Stimulated activated CD4-positive, alpha-beta T cell treated with anti-CD3 and anti-CD28 coated beads, Interleukin-2, amount 100 ng/mL, for 48 hours (primary cell): Measurements from ENCODE around the gene MPRIP.

Experiments used
- DNase-seq, 2 donors: peaks; one replicate each; pipeline ENCODE4 v3.0.0-alpha.2; 2020

Gene MPRIP

DNA sequence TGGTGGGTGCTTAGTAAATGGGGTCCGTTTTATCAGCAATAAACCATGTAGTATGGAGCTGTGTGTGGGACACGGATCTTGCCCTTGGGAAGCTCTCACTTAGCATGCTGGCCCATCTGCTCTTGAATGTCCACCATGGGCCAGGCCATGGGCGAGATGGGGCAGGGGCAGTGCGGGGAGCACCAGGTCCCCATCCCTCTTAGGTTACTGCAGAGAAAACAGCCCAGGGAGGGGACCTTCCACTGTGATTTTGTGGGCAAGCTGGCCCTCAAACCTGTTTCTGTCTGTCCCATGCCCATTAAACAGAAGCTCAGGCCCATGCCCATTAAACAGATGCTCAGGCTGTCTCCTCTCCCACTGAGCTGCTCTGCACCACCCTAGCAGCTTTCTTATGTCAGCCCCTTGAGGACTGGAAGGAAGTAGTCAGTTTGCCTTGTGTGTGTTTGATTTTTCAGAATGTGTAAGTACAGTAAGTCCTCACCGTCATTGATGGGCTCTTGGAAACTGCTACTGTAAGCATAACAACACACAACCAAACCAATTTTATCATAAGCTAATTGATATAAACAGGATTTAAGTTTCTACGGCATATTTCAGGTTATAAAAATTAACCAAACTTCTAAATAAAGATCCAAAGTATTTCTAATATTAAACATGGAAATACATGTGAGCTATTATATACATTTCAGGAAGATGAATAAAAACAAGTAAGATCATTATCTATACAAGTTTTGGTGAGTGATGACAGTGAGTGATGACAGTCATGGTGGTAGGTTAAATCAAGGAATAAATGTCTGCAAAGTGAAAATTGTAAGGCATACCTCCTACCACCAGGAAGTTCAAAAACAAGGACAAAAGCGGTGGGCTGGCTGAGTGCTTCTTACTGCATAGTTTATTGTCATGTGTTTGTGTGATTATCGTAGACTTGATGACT is 11.5 kb downstream of the MPRIP start:
- no peak for DNase-seq

DNA sequence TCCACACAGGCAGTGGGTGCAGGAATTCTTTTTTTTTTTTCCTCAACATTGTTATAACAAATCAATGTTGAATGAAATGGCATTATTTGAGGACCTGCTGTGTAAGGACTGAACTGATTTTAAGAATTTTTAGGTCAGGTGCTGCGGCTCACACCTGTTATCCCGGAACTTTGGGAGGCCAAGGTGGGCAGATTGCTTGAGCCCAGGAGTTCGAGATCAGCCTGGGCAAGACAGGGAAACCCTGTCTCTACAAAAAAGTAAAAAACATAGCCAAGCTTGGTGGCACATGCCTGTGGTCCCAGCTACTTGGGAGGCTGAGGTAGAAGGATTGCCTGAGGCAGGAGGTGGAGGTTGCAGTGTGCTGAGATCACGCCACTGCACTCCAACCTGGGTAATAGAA is 12.4 kb downstream of the MPRIP start:
- DNase-seq = no peak

DNA sequence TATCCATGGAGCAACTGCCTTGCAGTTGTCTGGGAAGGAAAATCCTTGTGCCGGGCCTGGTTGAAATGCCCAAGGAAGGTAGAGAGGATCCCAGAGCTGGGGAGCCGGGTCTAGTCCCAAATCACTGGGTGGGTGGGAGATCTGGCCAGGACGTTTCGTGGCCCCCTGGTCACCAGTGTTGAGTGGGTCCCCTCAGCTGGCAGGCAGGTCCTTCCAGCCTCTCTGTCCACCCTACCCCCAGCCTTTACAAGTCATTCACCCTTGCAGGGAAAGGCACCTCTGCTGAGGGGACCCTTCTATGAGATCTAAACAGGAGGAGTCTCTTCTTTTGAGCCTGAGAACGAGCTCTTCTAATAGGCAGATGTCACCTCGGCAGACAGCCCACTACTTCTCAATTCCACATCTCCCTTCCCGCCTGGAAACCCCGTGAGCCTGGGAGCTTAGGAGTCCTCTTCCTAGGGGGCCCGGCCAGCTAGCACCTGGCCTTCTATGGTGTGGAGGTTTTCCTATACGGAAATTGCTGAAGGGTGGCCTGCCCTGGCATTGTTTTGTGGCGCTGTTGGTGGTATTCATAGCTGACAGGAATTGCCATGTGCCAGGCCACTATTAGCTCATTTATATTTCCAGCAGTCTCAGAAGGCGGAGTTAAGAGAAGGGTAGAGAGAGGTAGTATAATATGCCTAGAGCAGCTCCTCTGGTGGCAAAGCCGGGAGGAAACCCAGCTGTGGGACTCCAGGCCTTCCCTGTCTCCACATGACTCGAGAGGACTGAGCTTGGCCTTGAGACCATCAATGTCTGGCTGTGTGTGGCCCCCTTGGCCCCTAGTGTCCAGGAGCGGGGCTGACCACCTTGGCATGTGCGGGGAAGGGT is 13.3 kb downstream of the MPRIP start:
- DNase-seq = no peak

DNA sequence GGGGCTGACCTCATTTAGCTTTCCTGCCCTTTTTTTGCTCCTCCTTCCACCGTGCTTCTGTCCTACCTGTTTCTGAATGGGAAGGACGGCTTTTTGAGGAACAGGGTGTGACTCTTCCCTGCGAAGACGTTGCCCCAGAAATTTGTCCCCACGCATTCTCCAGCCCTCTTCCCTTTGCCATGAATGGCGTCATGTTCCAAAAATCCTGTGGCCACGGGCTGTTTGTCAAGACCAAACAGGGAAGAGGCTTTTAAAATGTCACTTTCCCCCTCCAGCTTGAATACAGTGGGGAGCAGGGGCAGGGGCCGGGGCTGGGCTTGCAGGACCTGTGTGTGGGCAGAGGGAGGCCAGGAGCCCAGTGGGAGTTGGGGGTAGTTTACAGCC is 13.9 kb downstream of the MPRIP start:
- no peak for DNase-seq

DNA sequence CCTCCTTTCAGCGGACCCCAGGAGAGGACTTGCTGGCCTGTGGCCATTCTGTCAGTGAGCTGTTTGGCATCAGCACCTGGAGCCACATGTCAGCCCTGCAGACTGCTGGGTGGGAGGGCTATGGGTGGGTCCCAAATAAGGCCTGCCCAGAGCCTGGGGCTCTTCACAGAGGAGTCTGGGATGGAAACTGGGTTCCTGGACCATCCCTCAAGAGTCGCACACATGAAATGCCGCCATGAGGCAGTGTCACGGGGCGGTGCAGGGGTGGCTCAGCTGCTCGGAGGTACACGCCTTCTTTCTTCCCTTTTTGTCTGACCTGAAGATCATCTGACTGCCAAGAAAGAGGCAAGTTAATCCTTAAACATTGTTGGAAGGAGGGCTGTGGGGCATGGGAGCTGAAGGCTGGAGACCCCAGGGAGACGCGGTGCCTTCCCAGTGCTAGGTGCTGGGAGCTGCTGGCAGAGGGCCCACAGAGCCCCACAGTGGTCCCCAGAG is 14.8 kb downstream of the MPRIP start:
- DNase-seq = no peak

DNA sequence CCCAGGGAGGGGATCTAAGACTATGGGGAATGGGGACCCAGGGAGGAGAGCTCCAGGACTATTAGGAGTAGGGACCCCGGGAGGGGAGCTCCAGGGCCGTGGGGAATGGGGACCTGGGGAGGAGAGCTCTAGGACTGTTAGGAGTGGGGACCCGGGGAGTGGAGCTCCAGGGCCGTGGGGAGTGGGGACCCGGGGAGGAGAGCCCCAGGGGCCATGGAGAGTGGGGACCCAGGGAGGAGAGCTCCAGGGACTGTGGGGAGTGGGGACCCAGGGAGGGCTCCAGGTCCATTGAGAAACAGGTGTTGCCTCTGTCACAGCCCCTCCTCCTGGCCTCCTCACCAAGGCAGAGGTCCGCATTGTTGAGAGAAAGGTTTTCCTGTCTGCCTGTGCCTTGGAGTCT is 16.0 kb downstream of the MPRIP start:
- no peak for DNase-seq

DNA sequence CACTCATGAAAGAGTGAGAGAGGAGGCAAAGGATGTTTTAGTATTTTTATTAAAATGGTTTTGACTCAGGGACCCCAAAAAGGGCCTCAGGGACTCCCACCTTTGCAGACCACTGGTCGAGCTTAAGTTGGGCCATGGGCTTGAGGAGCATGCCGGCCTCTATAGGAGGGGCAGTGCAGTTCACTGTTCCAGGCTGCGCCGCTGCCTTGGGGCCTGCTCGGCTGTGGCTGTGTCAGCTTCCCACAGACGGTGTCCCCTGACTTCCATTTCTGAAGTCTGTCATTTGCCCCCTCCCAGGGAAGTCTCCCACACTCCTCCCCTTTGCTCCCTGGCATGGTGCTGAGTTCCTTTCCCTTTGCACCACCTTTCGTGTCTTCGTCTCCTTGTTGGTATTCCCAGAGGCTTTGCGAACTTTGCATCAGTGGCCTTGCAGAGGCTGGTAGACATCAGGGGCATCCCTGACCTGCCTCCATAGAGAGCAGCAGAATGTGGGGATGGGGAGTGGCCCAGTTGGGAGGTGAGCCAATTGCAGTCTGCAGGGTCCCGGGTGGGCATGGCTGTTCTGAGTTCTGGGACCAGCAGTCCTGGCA is 17.1 kb downstream of the MPRIP start:
- no peak for DNase-seq

DNA sequence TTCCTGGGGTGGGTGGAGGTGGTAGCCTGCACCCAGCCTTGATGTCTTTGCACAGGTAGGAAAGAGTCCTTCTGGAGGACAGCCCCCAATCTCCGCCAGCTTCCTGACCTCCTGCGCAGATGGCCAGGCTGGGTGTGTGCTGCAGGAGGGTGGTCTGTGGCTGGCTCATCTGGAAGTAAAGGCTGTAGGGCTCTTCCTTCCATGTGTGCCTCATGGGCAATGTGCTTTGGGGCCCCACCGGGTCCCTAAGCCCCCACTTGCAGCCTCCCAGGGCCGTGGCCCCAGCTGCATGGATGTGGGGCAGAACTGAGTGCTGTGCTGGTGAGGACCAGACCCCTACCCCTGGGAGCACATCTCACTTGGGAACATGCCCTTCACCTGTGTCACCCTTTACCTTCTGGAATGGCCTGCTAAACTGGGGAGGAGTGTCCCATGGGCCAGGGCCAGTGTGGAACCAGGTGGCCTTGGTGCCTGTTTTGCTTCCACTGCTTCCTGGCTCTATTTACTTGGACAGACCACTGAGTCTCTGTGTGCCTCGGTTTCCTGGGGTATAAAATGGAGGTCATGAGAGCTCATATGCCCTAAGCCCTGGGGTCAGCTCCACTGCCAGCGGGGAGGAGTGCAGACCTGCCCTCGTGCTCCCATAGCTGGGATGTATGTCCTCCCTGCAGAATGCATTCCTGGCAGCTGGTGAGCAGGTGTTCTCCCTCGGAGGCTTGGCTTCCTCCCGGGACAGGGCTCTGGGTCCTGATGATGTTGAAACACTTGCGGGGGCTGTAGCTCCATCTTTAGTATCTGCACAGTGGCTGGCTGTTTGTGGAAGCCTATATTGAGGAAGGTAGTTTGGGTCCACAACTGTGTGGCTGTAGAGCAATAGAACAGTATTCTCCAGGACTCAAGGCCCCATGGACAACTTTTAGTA is 18.0 kb downstream of the MPRIP start:
- no peak for DNase-seq

DNA sequence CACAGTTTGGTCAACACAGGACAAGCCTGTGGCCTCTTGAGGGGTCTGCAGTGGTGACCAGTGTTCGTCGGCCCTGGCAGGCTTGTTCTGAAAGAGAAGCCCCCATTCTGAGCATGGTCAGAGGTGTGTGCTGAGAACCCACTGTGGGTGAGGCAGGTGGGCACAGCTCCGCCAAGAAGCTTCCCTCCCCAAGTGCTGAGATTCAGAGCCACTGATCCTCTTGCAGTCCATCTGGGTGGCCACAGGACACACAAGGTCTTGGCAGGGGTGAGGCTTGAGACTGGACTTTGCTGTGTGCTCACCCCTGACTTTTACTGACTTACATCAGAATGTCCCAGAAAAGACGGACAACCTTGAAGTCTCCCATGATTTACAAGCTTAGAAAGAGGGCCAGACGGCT is 18.7 kb downstream of the MPRIP start:
- no peak for DNase-seq

DNA sequence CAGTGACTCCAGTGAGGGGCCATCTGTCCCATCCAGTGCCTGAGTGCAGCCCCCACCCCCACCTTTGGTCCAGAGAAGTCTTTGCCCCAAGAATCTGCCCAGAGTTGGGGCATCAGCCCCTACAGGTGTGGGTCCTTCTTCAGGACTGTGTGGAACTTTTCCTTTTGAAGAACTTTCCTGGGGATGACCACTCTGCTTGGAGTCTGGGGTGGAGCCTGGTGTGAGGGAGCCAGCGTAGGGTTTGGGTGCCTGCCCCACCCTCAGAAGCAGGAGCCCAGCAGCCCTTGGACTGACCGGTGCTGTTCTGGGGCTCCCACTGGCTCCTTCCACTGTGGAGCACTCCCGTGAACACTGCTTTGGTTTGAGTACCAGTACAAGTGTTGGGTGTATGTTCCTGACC is 19.3 kb downstream of the MPRIP start:
- no peak for DNase-seq

DNA sequence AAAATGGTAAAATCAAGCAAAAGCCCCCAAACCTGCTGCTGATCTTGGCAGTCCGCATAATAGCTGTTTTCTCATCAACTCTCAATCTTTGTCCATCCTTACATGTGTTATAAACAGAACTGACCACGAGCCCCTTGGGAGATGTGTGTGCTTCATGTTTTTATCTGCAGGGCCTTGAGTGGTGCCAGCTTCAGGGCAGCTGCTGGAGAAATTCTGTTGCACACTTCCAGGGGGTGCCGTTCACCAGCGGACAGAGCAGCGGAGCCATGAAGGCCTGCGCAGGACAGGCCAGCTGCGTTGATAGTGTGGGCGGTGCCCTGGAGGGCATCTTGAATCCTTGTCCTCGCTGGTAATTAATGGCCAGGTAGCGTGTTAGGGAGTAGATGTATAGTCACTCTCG is 20.1 kb downstream of the MPRIP start:
- DNase-seq = no peak

DNA sequence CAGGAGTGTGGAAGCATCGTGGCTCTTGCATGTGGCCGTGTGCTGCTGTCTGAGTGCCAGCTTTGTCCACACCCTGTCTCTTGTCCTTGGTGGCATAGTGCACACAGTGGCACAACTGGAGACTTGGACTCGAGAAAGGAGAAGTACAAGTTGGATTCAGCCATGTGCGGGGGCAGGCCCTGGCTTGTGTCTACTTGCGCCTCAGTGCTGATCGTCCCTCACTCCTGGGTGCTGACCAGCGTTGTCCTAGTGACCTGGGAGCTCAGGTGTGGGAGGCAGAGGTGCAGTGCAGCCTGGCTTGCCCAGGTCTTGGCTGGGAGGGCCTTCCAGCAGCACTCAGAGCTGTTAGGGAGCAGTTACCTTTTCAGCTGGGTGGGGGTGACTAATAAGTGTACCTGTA is 20.6 kb downstream of the MPRIP start:
- no peak for DNase-seq

DNA sequence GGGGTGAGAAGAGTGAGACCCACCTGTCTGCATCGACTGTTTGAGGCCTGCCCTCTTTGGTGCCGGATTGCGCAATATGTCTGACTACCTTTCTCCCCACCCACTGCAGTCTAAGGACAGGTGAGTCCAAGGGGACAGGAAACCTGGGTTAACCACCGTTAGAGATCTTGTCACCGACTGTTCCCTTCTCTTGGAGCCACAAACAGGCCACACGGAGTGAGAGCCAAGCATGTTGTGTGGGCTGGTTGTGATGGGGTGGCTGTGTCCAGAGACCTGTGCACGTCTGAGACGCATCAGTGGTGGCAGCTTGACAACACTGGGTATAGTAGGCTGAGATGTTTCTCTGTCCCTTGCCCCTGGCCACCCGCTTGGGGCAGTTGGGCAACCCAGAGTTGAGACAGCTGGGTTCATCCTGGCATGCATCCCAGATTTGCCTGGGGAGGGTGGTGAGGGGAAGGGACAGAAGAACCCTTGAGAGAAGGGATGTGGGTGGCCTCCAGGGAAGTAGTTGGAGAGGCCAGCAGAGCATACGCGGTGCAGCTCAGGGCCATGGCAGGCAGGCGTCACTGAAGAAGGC is 21.4 kb downstream of the MPRIP start:
- no peak for DNase-seq

DNA sequence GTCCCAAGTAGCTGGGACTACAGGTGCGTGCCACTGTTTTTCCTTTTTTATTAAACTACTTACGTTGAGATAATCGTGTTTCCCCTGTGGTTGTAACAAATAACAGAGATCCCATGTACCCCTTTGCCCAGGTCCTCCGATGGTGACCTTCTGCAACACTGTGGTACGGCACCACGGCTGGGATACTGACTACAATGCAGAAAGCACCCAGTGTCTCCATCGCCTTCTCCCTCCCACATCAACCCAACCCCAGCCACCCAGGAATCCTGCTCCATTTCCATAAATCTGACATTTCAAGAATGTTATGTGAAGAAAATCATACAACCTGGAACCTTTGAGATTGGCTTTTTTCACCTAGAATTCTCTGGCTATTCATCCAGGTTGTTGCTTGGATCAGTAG is 22.1 kb downstream of the MPRIP start:
- DNase-seq = no peak

DNA sequence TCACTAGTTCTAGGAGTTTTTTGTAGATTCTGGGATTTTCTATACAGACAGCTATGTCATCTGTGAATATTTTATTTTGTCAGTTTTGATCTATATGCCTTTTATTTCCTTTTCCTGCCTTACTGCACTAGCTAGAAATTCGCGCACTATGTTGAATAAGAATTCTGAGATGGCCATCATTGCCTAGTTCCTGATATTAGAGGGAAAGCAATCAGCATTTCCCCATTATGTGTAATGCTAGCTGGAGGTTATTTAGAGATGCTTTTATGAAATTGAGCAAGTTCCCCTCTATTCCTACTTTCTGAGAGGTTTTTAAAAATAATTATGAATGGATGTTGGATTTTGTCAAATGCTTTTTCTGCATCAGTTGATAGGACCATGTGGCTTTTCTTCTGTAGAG is 23.8 kb downstream of the MPRIP start:
- DNase-seq = no peak

DNA sequence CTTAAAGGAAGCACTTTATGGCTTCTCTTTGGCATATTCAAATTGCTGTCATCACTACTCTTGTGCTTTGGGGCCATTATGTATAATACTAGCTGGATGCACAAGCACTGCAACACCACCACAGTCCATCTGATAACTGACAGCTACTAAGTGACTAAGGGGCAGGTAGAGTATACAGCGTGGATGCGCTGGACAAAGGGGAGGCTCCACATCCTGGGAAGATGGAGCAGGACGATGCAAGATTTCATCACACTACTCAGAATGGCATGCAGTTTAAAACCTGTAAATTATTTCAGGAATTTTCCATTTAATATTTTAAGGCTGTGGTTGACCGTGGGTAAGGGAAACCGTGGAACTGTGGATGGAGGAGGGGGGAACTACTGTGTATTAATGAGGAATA is 25.0 kb downstream of the MPRIP start:
- DNase-seq = no peak

DNA sequence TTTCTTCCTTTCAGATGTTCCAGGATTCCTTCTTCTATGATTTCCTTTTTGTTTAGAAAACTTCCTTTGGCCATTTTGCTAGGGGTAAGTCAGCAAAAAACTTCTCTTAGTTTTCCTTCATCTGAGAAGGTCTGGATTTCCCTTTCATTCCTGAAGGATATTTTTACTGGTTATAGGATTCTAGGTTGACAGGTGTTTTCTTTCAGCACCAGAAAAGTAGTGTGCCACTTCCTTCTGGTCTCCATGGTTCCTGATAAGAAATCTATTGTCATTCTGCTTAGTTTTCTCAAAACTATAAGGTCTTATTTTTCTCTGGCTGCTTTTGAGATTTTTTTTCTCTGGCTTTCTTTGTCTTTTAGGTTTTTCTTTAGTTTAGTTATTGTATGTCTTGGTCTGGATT is 27.6 kb downstream of the MPRIP start:
- DNase-seq = no peak

DNA sequence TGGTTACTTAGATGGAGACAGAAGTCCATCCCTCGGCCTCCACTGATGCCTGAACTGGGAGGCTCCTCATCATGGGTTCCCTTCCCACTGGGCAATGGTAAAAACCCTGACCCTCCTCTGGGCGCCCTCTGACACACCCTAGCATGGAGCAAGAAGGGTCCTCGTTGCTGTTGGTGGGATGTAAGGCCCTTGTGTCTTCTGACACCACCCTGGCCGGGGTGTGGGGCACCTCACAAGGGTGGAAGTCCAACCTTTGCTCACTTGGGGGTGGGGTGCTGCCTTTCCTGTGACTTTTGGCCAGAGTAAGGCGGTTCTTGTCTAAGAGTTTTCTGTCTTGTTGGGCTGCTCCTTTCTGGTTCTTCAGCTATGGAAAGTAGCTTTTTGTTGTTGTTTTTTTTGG is 28.7 kb downstream of the MPRIP start:
- DNase-seq = no peak

DNA sequence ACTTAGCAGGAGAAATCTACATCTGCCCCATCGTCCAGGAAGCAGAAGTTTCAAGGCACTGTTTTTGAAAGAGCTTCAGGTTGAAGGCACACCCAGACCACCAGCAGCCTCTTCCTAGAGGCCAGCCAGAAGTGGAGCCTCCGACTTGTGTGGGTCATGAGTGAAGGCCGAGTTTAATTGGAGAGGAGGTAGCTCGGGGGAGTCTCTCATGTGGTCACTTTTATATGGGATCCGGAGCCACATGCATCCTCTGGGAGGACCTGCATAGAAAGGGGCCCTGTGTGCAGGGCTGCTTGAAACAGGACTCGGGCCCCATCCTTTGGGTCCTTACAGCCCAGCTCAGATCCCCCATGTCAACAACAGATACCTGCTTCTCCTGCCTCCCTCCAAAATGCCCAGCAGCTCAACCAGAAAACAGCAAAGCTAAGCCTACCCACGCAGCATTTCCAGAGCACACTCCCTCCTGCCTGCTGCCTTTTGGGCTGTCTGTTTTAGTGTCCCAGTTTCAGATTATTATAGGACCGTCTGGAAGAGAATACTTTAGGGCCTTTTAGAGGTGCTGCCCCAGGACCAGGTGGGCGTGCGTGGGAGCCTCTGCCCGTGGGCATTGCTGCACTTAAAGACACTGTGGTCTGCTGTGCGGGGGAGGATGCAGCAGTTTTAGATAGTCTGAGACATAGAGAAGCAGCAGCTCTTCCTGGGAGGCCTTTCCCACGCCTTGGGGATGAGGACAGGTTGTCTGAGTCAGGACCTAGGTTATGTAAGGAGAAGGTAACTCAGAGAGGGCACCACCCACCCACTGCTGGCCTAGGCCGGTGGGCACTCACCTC is 29.5 kb downstream of the MPRIP start:
- DNase-seq = no peak

DNA sequence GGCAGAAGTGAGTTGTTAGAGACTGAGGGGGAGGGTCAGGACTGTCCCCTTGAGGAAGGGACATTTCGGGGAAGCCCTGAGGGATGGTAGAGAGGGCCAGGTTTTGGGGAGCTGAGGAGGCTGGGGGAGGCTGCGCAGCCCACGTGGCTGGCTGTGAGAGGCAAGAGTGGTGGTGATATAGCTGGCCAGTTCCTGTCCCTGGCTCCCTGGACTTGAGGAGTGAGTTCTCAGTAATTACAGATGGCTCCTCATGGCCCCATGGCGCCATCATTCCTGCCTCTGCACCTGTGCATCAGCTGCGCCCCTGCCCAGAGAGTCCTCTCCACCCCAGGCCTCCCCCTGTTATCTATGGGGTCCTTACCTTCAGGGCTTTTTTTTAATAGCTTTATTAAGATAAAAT is 30.3 kb downstream of the MPRIP start:
- DNase-seq = no peak

DNA sequence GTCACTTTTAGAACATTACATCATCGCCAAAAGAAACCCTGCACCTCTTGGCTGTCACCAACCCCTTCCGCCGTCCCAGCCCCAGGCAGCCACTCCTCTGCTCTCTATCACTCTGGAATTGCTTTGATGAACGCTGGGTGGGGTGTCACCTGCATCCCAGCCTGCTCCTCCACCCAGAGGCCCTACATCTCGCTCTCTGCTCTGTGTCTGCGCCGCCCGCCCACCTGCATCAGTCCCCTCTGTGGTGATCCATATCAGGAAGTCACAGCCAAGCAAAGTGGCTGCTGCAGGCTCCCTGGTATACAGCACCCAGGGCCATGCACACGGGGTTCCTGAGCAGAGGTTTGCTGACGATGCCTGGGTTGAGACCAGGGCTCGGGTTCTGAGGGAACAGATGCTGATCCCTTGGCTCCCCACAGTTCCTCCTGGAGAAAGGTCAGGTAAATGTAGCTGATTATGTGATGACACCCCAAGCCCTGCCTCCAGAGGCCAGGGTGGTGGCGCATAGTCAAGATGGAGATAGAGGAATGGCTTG is 30.8 kb downstream of the MPRIP start:
- no peak for DNase-seq
